ENCODE results near the gene FBXL13.
"Not testable (repeated sequence)": the region's sequence is repeated elsewhere in the genome, so short reads cannot be mapped to it uniquely, and the experiment has no call there.

The FBXL13 gene

GRCh38 chr7:102843850-102844249 is 230.7 kb downstream of the FBXL13 start:
- DNase-seq (ENCODE audit: low read depth), result peak; percentile 72
- TF ChIP-seq, protein P1, sequence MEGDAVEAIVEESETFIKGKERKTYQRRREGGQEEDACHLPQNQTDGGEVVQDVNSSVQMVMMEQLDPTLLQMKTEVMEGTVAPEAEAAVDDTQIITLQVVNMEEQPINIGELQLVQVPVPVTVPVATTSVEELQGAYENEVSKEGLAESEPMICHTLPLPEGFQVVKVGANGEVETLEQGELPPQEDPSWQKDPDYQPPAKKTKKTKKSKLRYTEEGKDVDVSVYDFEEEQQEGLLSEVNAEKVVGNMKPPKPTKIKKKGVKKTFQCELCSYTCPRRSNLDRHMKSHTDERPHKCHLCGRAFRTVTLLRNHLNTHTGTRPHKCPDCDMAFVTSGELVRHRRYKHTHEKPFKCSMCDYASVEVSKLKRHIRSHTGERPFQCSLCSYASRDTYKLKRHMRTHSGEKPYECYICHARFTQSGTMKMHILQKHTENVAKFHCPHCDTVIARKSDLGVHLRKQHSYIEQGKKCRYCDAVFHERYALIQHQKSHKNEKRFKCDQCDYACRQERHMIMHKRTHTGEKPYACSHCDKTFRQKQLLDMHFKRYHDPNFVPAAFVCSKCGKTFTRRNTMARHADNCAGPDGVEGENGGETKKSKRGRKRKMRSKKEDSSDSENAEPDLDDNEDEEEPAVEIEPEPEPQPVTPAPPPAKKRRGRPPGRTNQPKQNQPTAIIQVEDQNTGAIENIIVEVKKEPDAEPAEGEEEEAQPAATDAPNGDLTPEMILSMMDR (IDR thresholded peaks at IDR 0.05; ENCODE audit: insufficient read depth, low read depth, low read length, missing control alignments), result no peak
- H3K4me3 ChIP-seq (ENCODE audit: low read depth, low read length), result no peak overlapping the region

DNA sequence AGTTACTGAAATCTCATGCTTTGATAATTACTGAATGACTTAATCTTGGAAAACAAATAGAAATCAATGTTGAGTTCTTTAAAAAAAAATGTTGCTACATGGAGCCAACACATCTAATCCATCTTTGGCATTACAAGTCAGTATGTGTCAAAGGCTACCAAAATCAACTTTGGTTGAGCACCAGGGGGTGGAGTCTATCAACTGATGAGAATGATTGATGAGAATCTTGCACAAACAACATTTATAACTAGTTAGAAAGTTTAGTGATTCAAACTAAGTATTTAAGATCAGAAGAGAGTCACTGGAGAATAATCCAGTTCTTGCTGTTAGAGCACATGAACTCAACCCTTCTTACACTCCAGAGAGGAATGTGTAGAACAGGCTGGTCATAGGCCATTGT is 232.3 kb downstream of the FBXL13 start:
- H3K4me3 ChIP-seq (ENCODE audit: low read depth, low read length), result no peak overlapping the region
- no peak for DNase-seq (ENCODE audit: low read depth)
- TF ChIP-seq, protein P1 (IDR thresholded peaks at IDR 0.05; ENCODE audit: insufficient read depth, low read depth, low read length, missing control alignments), result no peak

DNA sequence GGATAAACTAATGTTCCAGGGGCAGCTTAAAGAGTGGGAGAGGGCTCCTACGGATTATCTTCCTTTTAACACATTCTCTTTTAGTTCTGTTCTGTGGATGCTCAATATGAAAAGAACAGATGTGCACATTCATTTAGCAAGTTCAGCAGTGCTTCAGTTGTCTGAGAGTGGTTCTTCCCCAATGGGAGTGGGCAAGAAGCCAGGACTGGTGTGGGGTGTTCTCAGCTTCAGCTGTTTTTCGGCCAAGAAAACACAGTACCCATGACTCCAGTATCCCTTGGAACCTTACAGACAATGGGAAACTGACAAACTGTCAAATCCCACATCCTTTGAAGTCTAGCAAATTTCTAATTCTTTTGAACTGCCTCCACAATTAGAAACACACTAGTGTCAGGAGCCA is 233.3 kb downstream of the FBXL13 start:
- DNase-seq (ENCODE audit: low read depth), result peak; percentile 60
- H3K4me3 ChIP-seq (ENCODE audit: low read depth, low read length), result no peak overlapping the region
- TF ChIP-seq, protein P1 (IDR thresholded peaks at IDR 0.05; ENCODE audit: insufficient read depth, low read depth, low read length, missing control alignments), result no peak

DNA sequence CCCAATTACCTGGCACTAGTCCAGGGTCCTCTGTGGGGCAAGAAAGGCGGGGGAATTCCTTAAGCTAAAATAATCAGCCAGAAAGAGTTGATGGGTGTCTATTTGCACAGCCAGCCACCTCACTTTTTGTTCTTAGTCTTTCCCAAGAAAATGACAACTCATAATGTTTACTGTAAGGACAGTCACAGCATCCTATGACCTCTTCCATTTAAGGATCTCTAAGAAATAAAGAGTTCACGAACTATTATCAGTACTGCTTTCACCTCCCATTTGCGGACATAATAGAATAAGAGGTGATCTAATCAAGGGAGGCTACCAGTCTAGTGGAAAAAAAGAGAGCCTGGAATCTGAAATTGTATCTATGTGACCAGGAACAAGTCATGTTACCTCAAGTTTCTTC is 234.2 kb downstream of the FBXL13 start:
- no peak overlapping the region for H3K4me3 ChIP-seq (ENCODE audit: low read depth, low read length)
- no peak for DNase-seq (ENCODE audit: low read depth)
- TF ChIP-seq, protein P1 (IDR thresholded peaks at IDR 0.05; ENCODE audit: insufficient read depth, low read depth, low read length, missing control alignments), result no peak

- not testable (repeated sequence) for H3K4me3 ChIP-seq (ENCODE audit: low read depth, low read length); DNase-seq (ENCODE audit: low read depth)
These were observed 236.0 kb downstream of the FBXL13 start for GRCh38 chr7:102838572-102839101.

DNA sequence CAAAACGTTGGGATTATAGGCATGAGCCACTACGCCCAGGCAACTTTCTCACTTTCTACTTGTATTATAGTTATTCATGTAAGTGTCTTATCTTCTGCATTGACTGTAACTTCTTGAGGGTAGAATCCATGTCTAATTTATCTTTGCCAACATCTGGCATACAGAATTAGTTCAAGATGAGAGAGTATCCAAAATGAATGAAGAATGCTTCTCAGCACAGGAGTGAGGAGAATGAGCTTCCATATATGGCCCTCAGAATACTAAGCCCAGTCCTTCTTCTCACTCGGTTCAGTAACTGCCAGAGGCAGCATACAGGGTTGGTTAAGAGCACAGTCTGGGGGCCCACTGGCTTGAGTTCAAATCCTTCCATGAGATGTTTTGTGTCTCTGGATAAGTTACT is 236.8 kb downstream of the FBXL13 start:
- TF ChIP-seq, protein P1 (IDR thresholded peaks at IDR 0.05; ENCODE audit: insufficient read depth, low read depth, low read length, missing control alignments), result no peak
- no peak for DNase-seq (ENCODE audit: low read depth)
- H3K4me3 ChIP-seq (ENCODE audit: low read depth, low read length), result no peak overlapping the region

DNA sequence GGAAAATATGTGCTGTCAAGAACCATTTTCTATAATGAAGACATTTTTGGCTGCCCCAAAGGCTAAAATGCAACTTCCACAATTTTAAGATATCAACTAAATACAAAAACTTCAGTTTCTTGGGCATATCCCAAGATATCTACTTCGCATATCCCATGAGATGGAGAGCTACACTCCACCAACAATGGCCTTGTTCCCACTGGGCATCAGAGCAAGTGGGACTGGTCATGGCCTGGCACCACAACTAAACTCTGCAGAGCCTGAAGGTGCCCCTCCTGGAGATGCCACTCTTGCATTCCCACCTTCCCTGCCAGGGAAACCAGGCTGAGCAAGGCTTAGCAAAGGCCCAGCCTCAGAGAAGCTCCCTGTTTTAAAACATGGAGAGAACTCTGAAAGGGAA is 237.6 kb downstream of the FBXL13 start:
- TF ChIP-seq, protein P1 (IDR thresholded peaks at IDR 0.05; ENCODE audit: insufficient read depth, low read depth, low read length, missing control alignments), result no peak
- H3K4me3 ChIP-seq (ENCODE audit: low read depth, low read length), result no peak overlapping the region
- no peak for DNase-seq (ENCODE audit: low read depth)

Data from GM12865 (cell line).